NCI-H2196 treated with DMSO at 0.1 percent for 48 hours (cell line): Measurements from ENCODE around the gene LRRTM2.
"Not testable (repeated sequence)": the region's sequence is repeated elsewhere in the genome, so short reads cannot be mapped to it uniquely, and the experiment has no call there.

ENCODE experiments used
- DNase-seq: peaks from one replicate; lab custom pipeline; 2025; ENCODE audit not compliant: unreplicated experiment; lab: John Stamatoyannopoulos, UW

LRRTM2 gene

GRCh38 chr5:138841531-138841930 is 33.6 kb downstream of the LRRTM2 start:
- DNase-seq, result no peak

DNA sequence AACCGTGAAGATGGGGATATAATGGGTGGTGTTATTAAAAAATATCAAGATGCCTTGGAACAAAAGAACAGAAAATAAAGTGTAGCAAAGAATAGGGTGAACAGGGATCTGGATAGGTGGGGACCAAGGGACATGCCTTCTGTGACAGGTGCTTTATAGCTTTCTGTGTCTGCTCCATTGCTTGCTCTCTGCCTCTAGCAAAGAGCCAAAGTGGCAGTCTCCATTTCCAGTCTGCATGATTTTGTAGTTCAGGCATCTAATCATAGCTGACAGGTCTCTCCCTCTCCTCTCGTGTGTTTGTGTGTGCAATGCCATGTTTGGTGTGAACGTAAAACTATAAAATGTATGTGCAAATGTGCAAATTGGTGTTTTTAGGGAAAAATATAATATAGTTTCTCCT is 35.0 kb downstream of the LRRTM2 start:
- DNase-seq, result no peak

- DNase-seq, result no peak
Measured at GRCh38 chr5:138837160-138837559, 38.0 kb downstream of the LRRTM2 start.

GRCh38 chr5:138834853-138835252 is 40.3 kb downstream of the LRRTM2 start:
- not testable (repeated sequence) for DNase-seq

DNA sequence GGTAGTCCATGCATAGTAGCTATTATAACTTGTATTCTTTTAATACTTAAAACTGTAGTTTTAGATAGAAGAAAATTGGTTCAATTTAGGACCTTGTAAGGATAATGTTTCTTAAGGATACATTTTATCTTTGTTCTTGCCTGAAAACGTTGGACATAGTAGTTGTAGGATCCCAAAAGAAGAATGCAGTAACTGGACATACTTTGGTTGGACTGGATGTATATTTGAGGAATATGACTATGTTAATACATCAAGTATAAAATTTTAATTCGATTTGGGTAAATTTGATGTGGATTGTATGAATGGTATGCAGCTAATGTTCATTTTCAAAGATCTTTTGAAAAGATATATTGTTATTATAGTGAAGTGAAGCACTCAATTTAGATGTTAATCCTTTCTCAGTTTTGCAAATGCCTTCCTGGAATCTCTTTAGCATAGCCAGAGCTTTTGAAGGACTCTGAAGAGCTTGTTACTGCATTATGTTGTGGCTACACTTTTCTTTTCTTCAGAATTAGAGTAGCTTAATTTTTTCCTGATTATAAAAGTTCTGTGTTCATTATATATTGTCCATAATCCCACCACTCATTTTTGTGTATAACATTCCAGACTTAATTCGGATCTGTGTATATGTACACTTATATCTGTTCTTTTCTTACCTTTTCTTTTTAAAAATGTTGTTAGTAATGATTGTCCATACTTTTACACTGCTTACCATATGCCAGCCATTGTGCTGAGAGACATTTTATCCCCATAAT is 41.2 kb downstream of the LRRTM2 start:
- DNase-seq, result no peak

DNA sequence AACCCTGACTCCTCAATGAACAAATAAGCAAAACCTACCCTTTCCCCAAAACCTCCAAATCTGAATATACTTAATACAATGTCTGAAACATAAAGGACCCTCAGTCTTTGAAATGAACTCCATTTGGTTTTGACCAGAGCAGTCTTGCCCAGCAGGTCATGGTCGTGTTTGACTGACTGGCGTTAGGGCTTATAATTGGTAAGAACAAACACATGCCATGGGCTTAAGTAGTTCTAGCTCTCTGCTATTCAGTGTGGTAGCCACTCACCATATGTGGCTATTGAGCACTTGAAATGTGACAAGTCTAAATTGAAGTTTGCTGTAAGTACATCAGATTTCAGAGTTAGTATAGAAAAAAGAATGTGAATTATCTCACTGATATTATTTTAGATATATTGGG is 42.1 kb downstream of the LRRTM2 start:
- no peak for DNase-seq

GRCh38 chr5:138832218-138832617 is 42.9 kb downstream of the LRRTM2 start:
- no peak for DNase-seq

DNA sequence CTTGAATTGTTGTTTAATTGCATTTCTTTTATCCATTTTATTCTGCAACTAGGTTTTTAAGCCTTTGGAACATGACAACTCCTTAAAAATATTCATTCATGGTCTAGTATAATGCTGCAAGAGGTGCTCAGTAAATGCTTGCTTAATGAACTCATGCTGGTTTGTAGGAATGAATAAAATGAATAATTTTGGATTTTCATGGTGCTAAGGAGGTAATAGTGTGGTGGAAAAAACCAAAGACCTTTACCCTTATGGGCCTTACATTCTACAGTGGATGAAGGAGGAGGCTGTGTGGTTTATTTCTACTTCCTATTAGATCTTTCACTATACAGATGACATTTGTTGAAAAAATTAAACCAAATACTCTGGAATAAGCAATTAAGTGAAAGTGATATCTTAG is 43.4 kb downstream of the LRRTM2 start:
- DNase-seq, result no peak

DNA sequence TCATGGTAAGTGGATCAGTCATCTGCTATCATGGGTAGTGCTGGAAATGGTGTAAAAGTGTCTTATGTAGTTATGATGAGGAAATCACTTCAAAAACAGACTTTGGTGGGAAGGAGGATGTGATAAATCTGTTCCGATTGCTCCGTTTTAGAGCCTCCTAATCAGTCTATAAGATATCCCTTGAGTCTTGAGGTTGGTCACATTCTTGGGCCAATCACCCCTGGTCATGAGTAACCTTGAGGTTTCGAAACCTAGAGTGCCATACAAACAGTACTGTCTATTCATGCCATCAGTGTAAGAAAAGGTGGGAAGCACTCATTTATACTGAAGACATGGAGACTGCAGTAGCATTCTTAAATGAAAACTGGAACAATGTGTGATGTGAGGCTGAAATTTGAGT is 45.8 kb downstream of the LRRTM2 start:
- no peak for DNase-seq

DNA sequence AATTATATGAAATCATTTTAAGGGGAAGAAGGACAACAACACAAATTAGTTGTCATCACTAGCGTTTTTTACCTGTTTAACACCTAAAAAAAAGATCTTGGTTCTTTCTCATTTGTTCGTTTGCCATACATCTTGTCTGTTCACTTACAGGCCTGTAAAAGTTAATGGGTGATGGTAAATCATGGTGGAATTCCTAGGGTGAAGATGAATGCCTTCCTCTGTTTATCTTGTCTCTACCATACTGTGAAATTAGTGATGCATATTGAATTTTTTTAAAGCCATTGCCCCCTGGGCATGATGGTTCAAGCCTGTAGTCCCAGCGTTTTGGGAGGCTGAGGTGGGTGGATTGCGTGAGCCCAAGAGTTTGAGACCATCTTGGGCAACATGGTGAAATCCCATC is 46.6 kb downstream of the LRRTM2 start:
- no peak for DNase-seq

DNA sequence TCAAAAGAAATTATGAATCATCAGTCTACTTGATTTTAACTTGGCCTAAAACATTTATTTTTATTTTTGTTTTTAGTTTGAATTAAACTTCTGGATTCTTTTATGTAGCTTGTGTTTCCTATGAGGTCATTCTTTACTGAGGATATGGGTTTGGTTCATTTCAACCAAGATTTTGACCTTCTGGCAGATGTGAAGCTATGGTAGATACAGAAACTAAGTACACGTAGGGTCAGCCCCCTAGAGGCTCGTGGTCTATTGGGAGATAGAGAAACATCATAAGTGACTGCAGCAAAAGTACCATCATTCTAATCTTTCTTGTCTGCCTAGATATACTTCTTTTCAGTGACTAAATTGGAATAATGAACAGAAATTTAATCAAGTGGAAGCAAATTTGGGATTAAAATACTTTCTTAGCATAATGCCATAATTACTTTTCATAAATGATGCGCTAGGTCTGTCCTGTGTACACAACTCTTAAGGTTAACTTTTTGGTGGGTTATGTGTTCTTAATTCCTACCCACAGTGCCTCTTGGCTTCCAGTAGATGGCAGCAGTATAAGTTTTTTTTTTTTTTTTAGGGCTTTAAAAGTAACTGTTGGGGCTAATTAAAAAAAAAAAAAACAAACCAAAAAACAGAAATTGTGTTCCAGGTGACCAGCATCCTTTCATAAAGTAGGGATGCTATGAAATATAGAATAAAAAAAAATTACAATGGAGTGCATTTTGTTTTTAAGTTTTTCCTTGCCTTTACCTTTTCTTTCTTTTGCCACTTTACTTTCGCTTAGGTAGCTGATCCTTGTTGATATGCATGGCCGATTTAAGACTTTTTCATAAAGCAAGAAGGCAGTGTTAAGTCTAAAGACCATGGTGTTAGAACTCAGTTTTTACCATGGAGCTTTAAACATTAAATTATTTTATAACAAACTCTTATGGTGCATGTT is 49.9 kb downstream of the LRRTM2 start:
- DNase-seq, result no peak

- DNase-seq, result no peak
Measured at GRCh38 chr5:138824516-138824915, 50.6 kb downstream of the LRRTM2 start.

DNA sequence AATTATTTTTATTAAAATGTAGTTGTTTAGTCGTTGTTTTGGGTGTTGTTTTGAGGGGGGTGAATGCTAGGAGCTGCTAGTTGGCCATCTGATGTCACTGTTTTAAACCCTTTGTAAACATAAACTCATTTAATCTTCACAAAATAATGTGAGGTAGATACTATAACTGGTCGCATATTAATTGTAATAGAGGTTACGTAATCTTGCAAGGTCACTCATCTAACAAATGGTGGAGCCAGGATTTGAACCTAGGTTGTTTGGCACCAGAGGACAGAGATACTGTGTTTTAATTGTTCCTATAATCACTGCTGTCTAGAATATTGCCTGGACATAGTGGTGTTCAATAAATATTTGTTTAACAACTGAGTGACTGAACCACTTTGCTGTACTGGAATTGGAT is 54.4 kb downstream of the LRRTM2 start:
- no peak for DNase-seq

- DNase-seq, result no peak
Measured at GRCh38 chr5:138819081-138819480, 56.1 kb downstream of the LRRTM2 start.
